ENCODE data around the gene KRT84. TPM values are rescaled to one million over a fixed set of nuclear protein-coding genes. Genes with fewer than 3 reads are reported as not detected.
A peak's percentile ranks its signal among the peaks of the same experiment; 100 is the strongest.

The KRT84 gene
- total and polyA plus RNA-seq, 12 donors = not detected

- Histone ChIP-seq H3K36me3 (replicated peaks in 1 of 2) (no peaks in the 10 kb centered on the region), H3K4me3 (no peak overlapping the region), H3K27ac (no peak overlapping the region), H3K9me3 (replicated peaks in 1 of 3) (no peaks in the 10 kb centered on the region), H3K27me3 (no peaks in the 10 kb centered on the region), H3K4me1 (replicated peaks in 1 of 2) (no peaks in the 10 kb centered on the region)
- TF ChIP-seq, protein P1, sequence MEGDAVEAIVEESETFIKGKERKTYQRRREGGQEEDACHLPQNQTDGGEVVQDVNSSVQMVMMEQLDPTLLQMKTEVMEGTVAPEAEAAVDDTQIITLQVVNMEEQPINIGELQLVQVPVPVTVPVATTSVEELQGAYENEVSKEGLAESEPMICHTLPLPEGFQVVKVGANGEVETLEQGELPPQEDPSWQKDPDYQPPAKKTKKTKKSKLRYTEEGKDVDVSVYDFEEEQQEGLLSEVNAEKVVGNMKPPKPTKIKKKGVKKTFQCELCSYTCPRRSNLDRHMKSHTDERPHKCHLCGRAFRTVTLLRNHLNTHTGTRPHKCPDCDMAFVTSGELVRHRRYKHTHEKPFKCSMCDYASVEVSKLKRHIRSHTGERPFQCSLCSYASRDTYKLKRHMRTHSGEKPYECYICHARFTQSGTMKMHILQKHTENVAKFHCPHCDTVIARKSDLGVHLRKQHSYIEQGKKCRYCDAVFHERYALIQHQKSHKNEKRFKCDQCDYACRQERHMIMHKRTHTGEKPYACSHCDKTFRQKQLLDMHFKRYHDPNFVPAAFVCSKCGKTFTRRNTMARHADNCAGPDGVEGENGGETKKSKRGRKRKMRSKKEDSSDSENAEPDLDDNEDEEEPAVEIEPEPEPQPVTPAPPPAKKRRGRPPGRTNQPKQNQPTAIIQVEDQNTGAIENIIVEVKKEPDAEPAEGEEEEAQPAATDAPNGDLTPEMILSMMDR (IDR thresholded peaks at IDR 0.05) = no peak
- TF ChIP-seq POLR2A (IDR thresholded peaks at IDR 0.05) = no peak
- WGBS, 4 donors = 67 to 85% (median 78%) methylated on average over 8 of the region's 8 CpGs
- DNase-seq = no peak
- intact Hi-C loops (cut with DNase I) = no loop called here
Measured at GRCh38 chr12:52396656-52397055, 11.2 kb upstream of the KRT84 start.

DNA sequence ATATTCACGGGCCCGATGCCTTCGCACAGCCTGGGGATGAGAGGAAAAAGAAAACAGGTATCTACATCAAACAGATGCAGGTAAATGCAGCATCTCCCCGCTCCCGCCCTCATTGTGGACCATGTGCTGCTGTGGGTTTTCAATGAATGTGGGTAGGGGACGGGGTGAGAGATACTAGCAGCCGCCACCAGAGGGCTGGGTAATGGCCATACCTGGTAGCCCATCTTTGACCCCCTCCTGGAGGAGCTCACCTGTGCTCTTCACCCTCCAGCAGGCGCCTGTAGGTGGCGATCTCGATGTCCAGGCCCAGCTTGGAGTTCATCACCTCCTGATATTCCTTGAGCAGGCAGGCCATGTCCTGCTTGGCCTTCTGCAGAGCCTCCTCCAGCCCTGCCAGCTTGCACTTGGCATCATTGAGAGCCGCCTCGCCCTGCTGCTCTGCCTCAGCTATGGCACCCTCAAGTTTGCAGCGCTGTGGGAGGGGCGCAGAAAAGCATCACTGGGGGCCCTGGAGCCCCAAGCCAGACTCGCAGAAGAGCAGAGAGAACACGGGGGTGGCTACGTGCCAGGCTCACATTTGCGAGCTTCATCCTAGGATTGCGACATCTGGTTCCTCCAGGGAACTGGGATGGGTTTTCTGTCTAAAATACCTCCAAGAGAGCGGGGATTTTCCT, 10.4 kb upstream of the KRT84 start:
- Histone ChIP-seq H3K27me3 (no peaks in the 10 kb centered on the region), H3K27ac (no peak overlapping the region), H3K4me1 (replicated peaks in 1 of 2) (no peaks in the 10 kb centered on the region), H3K9me3 (replicated peaks in 1 of 3) (no peaks in the 10 kb centered on the region), H3K36me3 (replicated peaks in 1 of 2) (no peaks in the 10 kb centered on the region), H3K4me3 (no peak overlapping the region)
- peak in 2 of 7 donors; percentile 29 to 38 for DNase-seq
- WGBS, 4 donors = 66 to 81% (median 73%) methylated on average over 13 to 20 of the region's 20 CpGs
- TF ChIP-seq, protein P1 (IDR thresholded peaks at IDR 0.05) = peak in 1 of 6 experiments; percentile 1
- no peak for TF ChIP-seq POLR2A (IDR thresholded peaks at IDR 0.05)
- intact Hi-C loops (cut with DNase I) = no loop called here

- no peak for DNase-seq
- intact Hi-C loops (cut with DNase I) = no loop called here
Measured at GRCh38 chr12:52394836-52395405, 9.5 kb upstream of the KRT84 start.

GRCh38 chr12:52392465-52393007, 7.1 kb upstream of the KRT84 start:
- no peak for DNase-seq
- TF ChIP-seq, protein P1 (IDR thresholded peaks at IDR 0.05) = no peak
- no peak for TF ChIP-seq POLR2A (IDR thresholded peaks at IDR 0.05)
- Histone ChIP-seq H3K27ac (no peak overlapping the region), H3K9me3 (replicated peaks in 1 of 3) (no peaks in the 10 kb centered on the region), H3K27me3 (peaks cover 10% of the 10 kb centered on the region), H3K4me1 (replicated peaks in 1 of 2) (no peaks in the 10 kb centered on the region), H3K36me3 (replicated peaks in 1 of 2) (no peaks in the 10 kb centered on the region), H3K4me3 (no peak overlapping the region)
- 87 to 92% (median 91%) methylated on average over 7 of the region's 7 CpGs for WGBS, 4 donors
- intact Hi-C loops (cut with DNase I) = no loop called here

More at GRCh38 chr12:52394836-52395405, 9.5 kb upstream of the KRT84 start:
- no peaks in the 10 kb centered on the region for H3K9me3 ChIP-seq (replicated peaks in 1 of 3)
- 77 to 88% (median 79%) methylated on average over 13 of the region's 13 CpGs for WGBS, 4 donors
- TF ChIP-seq POLR2A (IDR thresholded peaks at IDR 0.05) = no peak
- TF ChIP-seq, protein P1 (IDR thresholded peaks at IDR 0.05) = no peak
- H3K27ac ChIP-seq = no peak overlapping the region
- H3K27me3 ChIP-seq = no peaks in the 10 kb centered on the region
- H3K4me3 ChIP-seq = no peak overlapping the region
- no peaks in the 10 kb centered on the region for H3K4me1 ChIP-seq (replicated peaks in 1 of 2)
- no peaks in the 10 kb centered on the region for H3K36me3 ChIP-seq (replicated peaks in 1 of 2)
